ENCODE measurements around the gene NBDY.

Gene NBDY

DNA sequence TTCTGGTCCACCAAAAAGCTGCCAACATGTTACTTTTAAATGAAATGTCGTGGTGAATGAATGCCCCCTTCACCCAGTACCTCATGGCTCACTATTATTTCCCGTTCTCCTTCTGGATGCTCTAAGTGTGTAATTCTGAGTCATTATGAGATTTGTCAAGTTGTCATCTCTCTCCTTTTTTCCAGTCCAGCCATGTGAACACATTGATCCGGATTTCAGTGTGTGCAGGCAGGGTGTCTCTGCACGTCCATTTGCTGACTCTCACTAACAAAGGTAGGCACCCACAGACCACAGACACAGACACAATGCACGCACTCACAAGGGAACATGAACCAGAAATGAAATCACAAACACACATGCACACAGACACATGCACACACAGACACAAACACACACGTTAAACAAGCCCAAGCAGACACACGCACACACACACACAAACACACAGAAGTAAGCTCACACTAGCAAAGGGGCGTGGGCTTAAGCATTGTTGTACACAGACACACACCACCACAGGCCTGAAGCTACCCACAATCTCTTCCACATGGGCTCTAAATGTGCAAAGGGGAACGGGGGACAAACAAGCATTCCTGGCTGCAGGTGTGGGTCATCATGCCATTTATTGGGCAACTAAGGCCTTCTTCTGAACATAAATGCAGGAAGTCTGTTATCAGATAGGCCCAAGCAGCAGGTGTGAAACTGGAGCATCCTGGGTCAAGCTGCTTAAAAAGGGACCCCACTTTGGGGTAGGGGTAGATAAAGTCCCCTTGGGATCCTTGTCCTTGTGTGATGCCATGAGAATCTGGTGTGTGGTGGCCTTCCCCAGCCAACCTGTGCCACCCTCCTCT is 58.1 kb downstream of the NBDY start:
- no peak for DNase-seq

DNA sequence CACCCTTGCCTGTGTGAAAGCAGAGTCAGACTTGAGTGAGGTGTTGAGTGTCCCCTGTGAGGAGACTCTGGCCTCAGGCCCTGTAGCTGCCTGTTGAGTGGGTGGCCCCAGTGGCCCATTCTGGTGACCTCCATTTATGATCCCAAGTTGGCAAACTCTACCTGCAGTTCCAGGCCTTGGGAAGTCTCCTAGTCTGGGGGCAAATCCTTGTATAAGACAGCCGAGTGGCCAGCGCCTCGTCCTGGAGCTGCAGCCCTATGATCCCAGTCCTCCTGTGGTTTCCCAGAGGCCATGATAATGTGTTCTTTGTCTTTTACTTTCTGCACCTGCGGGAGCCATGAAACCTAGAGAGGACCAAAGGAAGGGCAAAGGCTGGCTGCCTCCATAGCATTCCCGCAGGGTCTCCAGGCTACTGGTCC is 58.7 kb downstream of the NBDY start:
- no peak for DNase-seq

DNA sequence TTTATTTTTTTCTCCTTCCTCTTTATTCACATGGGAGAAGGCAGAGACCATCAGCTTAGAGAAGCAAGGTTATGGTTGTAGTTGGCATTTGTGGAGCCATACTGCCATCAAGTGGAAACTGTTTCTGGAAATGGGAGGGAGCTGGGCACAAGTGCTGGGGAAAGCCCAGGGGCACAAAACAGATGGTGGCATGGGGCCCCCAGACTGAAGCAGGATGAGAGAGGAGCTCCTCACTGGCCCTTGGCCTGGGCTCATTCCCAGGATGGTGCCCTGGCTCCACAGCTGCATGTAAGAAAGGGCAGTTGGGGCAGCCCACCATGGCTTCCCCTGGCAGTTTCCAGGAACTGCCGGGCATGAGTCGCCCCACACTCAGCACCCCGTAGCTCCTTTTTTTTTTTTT is 59.2 kb downstream of the NBDY start:
- DNase-seq: peak in 1 of 6 experiments; percentile 34

DNA sequence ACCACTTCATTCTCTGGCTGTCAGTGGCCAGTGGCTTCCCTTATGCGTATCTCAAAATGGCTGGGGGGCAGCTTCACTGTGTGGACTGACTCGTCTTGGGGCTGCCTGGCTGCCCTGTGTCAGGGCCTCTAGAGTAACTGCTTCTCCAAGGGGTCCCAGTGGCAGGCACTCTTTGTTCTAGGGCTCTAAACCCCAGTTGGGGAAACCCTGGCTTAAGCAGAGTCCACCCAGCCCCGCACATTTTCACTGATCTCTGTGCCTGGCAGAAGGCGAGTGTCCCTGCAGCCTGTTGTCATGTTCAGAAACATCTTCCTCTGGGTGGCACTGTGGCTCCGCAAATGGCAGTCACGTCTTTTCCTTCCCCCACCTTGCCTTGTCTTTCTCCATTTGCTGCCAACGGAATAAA is 59.7 kb downstream of the NBDY start:
- DNase-seq: peak in 1 of 6 experiments; percentile 75

DNA sequence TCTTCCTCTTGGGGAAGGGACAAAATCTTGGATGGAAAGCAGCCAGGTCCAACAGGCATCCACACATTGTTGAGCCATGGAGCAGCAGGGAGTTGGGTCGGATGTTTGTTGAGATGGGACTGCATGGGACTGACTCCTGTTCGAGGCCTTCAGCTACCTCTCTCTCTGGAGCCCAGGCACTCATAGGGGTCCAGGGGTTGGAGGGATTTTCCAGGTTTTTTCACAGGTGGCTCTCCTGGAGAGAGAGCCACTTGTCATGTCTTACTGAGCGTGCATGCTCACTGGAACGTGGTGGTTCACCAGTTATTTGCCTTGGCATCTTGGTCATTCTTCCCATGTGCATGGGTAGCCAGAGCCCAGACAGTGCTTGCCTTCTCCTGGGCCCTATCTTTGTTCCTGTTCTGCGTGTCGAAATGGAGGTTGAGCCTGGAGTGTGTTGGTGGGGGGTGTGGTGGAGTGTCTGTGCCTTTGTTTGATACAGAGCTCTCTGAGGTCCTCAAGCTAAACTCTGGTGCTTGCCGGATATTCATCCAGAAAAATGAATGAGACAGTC is 60.6 kb downstream of the NBDY start:
- no peak for DNase-seq

DNA sequence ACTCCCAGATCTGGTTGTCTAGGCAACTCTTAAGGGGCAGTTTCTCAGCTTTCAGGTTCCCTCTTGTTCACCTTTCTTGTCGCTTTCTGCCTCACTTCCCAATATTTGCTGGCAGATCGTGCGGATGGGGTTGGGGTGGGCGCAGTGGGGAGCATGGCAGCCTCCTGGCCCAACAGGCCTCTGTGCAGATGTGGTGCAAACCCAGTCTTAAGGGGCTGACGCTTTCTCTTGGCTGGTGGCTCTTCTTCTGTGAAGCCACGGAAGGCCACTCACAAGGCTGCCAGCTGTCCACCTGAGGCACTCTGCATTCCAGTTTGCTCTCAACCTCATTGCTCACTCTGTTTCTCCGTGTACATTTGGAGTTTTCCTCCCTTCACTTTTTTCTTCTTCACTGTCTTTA is 61.7 kb downstream of the NBDY start:
- DNase-seq: no peak

DNA sequence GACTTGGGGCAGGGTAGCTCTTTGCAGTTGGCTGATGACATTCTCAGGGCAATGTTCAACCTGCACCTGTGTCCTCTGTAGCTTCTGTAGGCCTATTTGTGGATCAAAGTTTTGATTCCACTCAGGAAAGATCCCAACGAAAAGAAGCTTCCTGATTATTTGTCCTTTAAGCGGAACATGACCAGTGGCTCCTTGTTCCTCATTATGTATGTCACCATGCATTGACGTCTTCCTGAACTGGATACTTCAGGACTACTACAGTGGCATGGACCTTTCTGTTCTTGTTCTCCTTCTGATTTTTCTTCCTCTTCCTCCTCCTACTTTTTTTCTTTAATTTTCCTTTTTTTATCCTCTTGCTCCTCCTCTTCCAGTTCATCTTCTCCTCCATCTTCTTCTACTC is 62.4 kb downstream of the NBDY start:
- DNase-seq: no peak

DNA sequence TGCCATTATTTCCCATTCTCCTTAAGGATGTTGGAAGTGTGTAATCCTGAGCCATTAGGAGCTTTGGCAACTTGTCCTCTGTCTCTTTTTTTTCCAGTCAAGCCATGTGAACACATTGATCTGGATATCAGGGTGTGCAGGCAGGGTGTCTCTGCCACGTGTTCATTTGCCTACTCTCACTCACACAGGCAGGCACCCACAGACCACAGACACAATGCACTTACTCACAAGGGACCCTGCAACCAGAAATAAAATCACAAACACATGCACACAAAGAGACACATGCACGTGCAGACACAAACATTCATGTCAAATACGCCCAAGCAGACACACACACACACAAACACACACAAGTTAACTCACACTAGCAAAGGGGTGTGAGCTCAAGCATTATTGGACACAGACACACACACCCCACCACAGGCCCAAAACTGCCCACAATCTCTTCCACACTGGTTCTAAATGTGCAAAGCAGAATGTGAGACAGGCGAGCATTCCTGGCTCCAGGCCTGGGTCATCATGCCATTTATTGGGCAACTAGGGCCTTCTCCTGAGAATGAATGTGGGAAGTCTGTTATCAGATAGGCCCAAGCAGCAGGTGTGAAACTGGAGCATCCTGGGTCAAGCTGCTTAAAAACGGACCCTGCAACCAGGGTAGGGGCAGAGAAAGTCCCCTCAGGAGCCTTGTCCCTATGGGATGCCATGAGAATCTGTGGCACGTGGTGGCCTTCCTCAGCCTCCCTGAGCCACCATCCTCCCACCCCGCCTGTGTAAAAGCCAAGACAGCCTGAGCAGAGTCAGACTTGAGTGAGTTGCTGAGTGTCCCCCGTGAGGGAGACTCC is 63.4 kb downstream of the NBDY start:
- DNase-seq: no peak

DNA sequence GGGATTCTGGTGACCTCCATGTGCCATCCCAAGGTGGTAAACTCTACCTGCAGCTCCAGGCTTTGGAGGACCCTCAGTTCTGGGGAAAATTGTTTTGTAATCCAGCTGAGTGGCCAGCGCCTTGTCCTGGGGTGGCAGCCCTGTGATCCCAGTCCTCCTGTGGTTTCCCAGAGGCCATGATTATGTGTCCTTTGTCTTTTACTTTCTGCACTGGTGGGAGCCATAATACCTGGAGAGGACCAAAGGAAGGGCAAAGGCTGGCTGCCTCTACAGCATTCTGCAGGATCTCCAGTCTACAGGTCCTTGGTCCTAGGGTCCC is 64.0 kb downstream of the NBDY start:
- no peak for DNase-seq

DNA sequence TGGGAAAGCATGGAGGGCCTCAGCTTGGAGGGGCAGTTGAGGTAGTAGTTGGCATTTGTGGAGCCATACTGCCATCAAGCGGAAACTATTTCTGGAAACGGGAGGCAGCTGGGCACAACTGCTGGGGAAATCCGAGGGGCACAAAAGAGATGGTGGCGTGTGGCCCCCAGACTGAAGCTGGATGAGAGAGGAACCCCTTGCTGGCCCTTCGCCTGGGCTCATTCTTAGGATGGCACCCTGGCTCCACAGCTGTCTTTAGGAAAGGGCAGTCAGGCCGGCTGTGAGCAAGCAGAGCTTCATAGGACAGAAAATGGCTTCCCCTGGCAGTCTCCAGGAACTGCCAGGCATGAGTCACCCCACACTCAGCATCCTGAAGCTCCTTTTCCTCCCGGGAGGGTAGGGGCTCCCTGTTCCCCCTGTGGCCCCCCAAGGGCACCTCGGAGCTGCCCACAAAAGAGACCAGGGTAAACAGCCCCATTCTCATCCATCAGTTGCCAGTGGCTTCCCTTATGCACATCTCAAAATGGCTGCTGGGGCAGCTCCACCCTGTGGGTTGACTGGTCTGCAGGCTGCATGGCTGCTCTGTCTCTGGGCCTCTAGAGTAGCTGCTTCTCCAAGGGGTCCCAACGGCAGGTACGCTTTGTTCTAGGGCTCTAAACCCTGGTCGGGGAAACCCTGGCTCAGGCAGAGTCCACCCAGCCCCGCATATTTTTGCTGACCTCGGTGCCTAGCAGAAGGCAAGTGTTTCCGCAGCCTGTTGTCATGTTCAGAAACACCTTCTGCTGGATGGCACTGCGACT is 64.7 kb downstream of the NBDY start:
- DNase-seq: no peak

DNA sequence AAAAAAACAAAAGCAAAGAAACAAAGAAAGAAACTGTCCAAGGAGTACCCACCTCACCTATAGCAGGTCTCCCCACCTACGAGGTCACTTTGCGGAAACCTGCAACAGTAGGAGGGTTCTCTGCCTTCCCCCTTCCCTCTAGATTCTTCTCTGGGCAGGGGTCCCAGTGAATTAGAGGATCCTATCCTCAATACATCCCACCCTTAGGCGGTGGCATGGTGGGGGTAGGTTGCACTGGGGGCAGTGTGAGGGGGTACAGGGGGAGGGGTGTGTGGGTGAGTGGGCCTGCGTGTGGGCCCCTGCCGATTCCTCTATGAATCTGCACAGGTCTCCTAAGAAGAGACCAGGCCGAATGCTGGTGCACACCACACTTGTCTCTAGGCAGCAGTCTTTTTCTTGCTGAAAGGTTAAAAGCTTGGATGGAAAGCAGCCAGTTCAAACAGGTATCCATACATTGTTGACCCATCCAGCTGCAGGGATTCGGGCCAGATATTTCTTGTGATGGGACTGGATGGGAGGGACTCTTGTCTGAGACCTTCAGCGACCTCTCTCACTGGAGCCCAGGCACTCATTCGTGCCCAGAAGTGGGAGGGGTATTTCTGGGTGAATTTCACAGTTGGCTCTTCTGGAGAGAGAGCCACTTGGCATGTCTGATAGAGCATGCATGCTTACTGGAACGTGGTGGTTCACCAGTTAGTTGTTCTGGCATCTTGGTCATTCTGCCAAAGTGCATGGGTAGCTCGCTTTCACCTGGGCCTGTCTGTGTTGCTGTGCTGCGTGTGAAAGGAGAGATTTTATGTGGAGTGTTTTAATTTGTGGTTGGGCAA is 65.6 kb downstream of the NBDY start:
- DNase-seq: no peak

DNA sequence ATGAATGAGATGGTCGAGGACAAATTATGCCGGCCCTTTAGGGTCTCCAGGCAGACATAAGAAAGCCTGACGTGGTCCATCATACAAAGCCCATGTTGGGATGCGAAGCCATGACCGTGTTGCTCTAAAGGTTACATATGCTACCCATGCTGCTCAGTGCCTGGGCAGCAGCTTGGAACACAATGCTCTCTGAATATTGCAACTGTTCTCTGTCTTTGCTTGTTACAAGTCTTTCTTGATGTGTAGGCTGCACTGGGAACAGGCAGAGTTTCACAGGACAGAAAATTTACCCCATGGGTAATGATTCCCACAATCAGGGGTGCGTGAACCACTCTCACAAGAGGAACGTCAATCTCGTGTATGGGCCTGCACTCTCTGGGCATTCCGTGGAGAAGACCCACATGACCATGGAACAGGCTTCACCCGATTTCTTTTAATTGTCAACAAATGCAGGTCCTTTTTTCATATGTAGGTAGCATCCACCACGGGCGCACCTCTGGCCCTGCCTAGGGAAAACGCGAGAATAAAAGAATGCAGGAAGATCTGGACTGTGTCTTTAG is 66.3 kb downstream of the NBDY start:
- no peak for DNase-seq

DNA sequence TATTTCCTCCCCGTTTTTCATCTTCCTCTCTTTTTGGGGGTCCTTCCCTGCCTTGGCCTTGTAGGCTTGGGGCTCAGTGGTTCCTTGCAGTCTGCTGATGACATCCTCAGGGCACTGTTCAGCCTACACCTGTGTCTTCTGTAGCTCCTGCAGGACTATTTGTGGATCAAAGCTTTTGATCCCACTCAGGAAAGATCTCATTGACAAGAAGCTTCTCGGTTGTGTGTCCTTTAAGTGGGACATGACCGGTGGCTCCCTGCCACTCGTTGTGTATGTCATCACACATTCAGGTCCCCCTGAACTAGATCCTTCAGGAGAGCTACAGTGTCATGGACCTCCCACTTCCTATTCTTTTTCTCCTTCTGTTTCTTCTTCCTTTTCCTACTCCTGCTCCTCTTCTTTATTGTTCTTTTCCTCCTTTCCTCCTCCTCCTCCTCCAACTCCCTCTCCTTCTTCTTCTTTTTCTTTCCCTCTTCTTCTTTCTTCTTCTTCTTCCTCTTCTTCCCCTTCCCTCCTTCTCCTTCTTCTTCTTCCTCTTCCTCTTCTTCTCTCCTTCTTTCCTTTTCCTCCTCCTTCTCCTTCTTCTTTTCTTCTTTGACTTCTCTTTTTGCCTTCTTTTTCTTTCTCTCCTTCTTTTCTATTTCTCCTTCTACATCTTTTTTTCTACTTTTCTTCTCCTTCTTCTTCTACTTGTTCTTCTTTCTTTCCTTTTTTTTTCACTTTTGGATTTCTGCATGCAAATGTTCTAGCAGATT is 67.8 kb downstream of the NBDY start:
- DNase-seq: no peak

DNA sequence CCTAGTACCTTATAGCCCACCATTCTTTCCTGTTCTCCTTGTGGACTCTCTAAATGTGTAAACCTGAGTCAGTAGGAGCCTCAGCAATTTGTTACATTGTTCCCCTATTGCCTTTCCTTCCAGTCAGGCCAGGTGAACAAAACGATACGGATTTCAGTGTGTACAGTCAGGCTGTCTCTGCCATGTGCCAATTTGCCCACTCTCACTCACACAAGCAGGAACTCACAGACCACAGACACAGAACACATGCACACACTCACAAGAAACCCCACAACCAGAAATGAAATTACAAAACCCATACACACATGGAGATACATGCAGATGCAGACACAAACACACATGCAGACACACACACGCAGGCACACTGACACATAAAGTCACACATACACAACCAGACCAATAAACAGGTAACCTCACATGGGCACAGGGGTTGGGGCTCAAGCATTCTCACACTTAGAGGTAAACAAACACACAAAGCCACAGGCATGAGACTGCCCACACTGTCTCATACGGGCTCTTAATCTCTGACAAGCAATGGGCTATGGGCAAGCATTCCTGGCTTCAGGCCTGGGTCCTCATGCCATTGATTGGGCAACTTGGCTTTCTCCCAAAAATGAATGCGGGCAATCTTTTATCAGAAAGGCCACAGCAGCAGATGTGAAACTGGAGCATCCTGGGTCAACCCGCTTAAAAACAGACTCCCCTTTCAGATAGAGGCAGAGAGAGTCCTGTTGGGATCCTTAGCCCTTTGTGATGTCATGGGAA is 68.7 kb downstream of the NBDY start:
- DNase-seq: no peak

DNA sequence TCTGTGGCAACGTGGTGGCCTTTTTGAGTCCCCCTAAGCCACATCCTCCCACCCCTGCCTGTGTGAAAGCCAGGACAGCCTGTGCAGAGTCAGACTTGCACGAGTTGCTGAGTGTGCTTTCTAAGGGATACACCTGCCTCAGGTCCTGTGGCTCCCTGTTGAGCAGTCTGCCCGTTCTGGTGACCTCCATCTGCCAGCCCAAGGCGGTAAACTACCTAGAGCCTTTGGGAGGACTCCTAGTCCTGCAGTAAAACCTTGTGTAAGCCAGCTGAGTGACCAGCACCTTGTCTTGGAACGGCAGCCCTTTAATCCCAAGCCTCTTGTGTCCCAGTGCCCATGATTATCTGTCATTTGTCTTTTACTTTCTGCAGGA is 69.3 kb downstream of the NBDY start:
- DNase-seq: no peak

DNA sequence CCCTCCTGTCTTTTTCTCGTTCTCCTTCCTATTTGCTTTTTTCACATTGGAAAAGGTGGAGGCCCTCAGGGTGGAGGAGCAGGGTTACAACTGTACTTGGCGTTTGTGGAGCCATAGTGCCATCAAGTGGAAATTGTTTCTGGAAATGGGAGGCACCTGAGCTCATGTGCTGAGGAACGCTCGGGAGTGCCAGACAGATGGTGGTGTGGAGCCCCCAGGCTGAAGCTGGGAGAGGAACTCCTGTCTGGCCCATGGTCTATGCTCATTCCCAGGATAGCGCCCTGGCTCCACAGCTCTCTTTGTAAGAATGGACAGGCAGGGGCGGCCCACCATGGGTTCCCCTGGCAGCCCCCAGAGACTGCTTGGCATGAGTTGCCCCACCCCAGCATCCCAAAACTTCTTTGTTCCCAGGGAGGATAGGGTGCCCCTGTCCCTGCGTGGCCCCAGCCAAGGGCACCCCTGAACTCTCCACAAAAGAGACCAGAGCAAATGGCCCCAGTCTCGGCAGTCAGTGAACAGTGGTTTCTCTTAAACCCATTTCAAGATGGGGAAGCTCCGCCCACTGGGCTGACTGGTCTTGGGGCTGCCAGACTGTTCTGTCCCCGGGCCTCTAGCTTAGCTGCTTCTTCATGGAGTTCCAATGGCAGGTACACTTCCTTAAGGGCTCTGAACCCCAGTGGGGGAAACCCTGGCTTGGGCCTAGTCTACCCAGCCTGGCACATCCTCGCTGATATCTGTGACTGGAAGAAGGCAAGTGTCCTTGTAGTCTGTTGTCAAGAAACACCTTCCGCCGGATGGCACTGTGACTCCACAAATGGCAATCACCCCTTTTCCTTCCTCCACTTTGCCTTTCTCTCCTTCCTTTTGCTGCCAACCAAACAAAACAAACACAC is 70.1 kb downstream of the NBDY start:
- DNase-seq: peak in 5 of 6 experiments; percentile 3 to 38 (median 19)

DNA sequence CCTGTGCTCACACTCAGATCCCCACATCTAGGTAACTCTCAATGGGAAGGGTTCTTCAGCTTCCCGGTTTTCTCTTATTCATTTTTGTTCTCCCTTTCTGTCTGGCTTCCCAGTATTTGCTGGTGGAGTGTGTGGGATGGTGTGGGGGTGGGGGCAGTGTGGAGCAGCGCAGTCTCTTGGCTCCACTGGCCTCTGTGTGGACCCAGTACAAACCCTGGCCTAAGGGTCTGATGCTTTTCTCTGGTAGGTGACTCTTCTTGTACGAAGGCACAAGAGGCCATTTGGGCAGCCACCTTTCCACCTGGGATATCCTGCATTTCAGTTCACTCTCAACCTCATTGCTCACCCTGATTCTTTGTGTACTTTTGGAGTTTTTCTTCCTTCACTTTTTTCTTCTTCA is 71.3 kb downstream of the NBDY start:
- no peak for DNase-seq

DNA sequence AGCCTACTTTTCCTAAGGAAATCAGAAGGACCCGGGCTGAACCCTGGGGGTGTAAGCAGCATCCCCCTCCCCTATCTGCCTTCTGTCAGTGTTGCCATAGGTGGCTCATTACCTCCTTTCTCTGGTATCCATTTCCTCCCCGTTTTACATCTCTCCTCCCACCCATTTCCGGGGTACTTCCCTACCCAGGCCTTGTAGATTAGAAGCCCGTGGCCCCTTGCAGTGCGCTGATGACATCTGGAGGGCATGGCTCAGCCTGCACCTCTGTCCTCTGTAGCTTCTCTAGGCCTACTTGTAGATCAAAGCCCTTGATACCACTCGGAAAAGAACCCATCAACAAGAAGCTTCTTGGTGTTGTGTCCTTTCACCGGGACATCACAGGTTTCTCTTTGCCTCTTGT is 71.8 kb downstream of the NBDY start:
- peak; percentile 14 to 66 (median 52) for DNase-seq

DNA sequence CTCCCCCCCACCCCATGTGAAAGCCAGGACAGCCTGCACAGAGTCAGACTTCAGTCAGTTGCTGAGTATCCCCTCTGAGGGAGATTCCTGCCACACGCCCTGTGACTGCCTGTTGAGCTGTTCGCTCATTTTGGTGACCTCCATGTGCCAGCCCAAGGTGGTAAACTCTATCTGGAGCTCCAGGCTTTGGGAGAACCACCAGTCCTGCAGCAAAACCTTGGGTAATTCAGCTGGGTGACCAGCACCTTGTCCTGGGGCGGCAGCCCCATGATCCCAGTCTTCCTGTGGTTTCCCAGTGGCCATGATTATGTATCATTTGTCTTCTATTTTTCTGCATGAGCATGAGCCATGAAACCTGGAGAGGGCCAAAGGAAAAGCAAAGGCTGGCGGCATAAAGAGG is 73.4 kb downstream of the NBDY start:
- no peak for DNase-seq

All from stimulated activated naive CD4-positive, alpha-beta T cell (primary cell).